ENCODE measurements around the gene NUDT1. TPM values are rescaled to one million over a fixed set of nuclear protein-coding genes. Genes with fewer than 3 reads are reported as not detected.

Gene NUDT1
- polyA plus RNA-seq, 3 donors from 2014 or later: 63.0 to 74.3 (median 67.4) TPM

DNA sequence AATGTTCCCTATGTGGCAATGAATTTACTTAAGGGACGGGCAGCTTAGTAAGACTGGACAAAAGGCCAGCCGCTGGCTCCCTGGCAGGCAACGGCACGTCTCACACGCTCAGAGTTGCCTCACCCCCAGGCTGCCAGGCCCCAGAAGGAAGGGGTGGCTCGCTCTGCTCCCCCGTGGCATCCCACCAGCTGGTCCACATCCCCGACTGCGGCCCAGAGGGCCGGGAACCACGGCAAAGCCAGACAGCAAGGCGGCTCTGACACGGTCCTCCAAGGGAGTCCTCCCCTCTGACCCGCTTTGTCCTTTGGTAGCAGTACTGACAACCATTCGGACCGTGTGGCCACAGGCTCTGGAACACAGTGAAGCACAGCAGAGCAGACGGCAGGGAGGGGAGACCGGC is 34.1 kb downstream of the NUDT1 start:
- no peak for DNase-seq
- Mint-ChIP-seq H3K4me1 (peaks cover 3 to 9% of the 10 kb centered on the region in 2 donors), H3K36me3 (peaks cover 3 to 5% (median 4%) of the 10 kb centered on the region in 3 donors), H3K27ac (no peak overlapping the region), H3K27me3 (ENCODE audit: low read depth in 3 of 3) (peaks cover 0 to 1% (median 0%) of the 10 kb centered on the region in 3 donors), H3K9me3 (no peaks in the 10 kb centered on the region), H3K4me3 (no peak overlapping the region)

DNA sequence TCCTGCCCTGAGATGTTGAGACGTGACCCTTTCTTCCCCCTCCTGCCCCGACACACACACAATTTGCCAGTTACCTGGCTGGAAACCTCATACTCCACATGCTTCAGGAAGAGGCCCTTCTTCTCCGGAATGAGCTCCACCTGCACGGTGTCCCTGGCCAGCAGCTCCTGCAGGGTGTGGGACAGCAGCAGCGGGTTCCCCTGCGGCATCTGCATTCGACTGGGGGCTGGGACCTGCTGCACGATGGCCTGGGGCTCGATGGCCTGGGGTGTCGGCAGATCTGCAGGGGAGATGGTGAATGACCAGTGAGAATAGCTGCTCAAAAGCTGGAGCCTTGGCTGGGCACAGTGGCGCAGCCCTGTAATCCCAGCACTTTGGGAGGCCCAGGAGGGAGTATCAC is 36.0 kb downstream of the NUDT1 start:
- no peaks in the 10 kb centered on the region for H3K9me3 Mint-ChIP-seq
- H3K27me3 Mint-ChIP-seq (ENCODE audit: low read depth in 3 of 3): peaks cover 0 to 1% (median 0%) of the 10 kb centered on the region in 3 donors
- no peak overlapping the region for H3K27ac Mint-ChIP-seq
- peaks cover 3 to 9% of the 10 kb centered on the region in 2 donors for H3K4me1 Mint-ChIP-seq
- no peak for DNase-seq
- peaks cover 0 to 5% (median 3%) of the 10 kb centered on the region in 3 donors for H3K36me3 Mint-ChIP-seq
- no peak overlapping the region for H3K4me3 Mint-ChIP-seq

GRCh38 chr7:2279896-2280295 is 37.9 kb downstream of the NUDT1 start:
- no peak for DNase-seq
- peak overlapping the region in 1 of 6 donors; percentile 51 for H3K27ac Mint-ChIP-seq
- H3K9me3 Mint-ChIP-seq: no peaks in the 10 kb centered on the region
- H3K36me3 Mint-ChIP-seq: peaks cover 0 to 5% (median 3%) of the 10 kb centered on the region in 3 donors
- H3K4me3 Mint-ChIP-seq: no peak overlapping the region
- H3K4me1 Mint-ChIP-seq: peaks cover 3 to 9% of the 10 kb centered on the region in 2 donors
- H3K27me3 Mint-ChIP-seq (ENCODE audit: low read depth in 3 of 3): peaks cover 0 to 1% (median 0%) of the 10 kb centered on the region in 3 donors

- DNase-seq: no peak
- peaks cover 0 to 1% (median 0%) of the 10 kb centered on the region in 3 donors for H3K27me3 Mint-ChIP-seq (ENCODE audit: low read depth in 3 of 3)
- H3K27ac Mint-ChIP-seq: no peak overlapping the region
- peaks cover 0 to 5% (median 3%) of the 10 kb centered on the region in 3 donors for H3K36me3 Mint-ChIP-seq
- H3K9me3 Mint-ChIP-seq: no peaks in the 10 kb centered on the region
- H3K4me3 Mint-ChIP-seq: no peak overlapping the region
- peaks cover 3 to 9% of the 10 kb centered on the region in 2 donors for H3K4me1 Mint-ChIP-seq
Measured at GRCh38 chr7:2280424-2280823, 38.4 kb downstream of the NUDT1 start.

DNA sequence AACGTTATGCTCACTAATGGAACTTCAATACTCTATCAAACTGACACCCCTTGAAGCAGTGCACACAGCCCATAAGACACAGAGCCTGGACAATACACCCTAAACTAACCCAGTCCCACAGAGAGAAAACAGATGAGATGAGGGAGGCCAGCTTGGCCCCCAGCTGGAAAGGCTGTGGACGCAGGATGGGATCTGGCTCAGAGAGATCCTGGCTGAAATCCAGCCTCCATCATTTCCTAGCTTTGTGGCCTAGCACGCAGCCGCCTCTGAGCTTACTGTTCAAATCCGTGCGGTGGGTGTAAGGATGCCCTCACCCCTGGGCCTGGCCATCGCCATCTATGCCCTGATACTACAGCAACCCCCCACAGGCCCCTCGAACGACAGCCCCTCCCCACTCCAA is 39.5 kb downstream of the NUDT1 start:
- peaks cover 3 to 9% of the 10 kb centered on the region in 2 donors for H3K4me1 Mint-ChIP-seq
- H3K27me3 Mint-ChIP-seq (ENCODE audit: low read depth in 3 of 3): no peaks in the 10 kb centered on the region
- peaks cover 0 to 5% (median 3%) of the 10 kb centered on the region in 3 donors for H3K36me3 Mint-ChIP-seq
- no peak for DNase-seq
- no peak overlapping the region for H3K27ac Mint-ChIP-seq
- no peaks in the 10 kb centered on the region for H3K9me3 Mint-ChIP-seq
- no peak overlapping the region for H3K4me3 Mint-ChIP-seq

DNA sequence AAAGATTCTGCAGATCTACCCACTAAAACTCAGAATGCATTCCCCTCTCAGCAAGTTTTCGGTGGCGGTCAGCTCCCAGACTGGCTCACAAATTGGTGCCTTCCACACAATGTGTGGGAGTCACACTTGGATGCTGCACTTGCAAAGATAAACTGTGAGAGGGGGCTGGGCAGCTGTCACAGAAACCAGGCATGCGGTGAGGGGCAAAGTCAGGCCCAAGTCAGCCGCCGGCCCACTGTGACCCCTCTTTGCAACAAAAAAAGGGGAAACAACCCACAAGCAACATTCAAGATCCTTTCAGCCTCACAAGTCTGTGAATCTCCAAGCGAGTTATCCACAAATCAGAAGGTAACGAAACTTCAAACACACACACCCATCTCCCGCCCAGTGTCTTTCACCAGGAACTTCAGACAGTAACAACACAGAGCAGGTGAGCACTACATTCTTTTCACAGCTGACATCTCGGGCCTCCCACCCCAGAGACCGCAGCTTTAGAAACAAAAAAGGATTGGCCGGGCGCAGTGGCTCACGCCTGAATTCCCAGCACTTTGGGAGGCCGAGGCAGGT is 40.2 kb downstream of the NUDT1 start:
- Mint-ChIP-seq H3K4me1 (peaks cover 3 to 9% of the 10 kb centered on the region in 2 donors), H3K9me3 (no peaks in the 10 kb centered on the region), H3K4me3 (no peak overlapping the region), H3K27me3 (ENCODE audit: low read depth in 3 of 3) (no peaks in the 10 kb centered on the region), H3K27ac (no peak overlapping the region), H3K36me3 (peaks cover 0 to 3% (median 0%) of the 10 kb centered on the region in 3 donors)
- DNase-seq: no peak

DNA sequence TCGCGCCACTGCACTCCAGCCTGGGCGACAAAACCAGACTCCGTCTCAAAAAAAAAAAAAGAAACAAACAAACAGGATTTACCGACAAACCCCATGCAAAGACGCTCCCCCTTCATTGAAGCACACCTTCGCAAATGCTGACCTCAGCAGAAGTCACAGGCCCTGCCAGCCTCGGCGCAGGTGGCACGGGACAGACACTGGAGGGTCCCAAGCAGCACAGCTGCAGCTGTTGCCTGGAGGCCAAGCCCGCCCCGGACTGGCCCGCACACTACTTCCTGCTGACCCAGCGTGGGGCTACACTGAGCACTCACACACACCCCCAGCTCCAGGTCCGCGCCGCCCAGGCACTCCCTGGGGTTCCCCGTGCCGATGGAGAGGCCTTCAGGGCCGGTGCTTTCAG is 41.0 kb downstream of the NUDT1 start:
- Mint-ChIP-seq H3K27ac (no peak overlapping the region), H3K4me3 (no peak overlapping the region), H3K27me3 (ENCODE audit: low read depth in 3 of 3) (no peaks in the 10 kb centered on the region), H3K36me3 (peaks cover 0 to 3% (median 0%) of the 10 kb centered on the region in 3 donors), H3K9me3 (no peaks in the 10 kb centered on the region), H3K4me1 (peaks cover 3 to 9% of the 10 kb centered on the region in 2 donors)
- DNase-seq: no peak

DNA sequence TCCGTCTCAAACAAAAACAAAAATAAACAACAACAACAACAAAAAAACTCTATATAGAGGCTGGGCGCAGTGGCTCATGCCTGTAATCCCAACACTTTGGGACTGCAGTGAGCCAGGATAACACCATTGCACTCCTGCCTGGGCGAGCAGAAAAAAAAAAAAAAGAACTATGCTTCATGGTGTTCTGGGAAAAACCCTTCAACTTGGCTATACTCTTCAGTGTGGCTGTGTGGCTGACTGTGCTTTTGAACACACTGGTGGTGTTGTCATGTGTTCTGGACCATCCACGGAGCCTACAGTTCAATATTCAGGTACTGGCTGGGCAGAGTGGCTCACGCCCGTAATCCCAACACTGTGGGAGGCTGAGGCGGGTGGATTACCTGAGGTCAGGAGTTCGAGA is 45.7 kb downstream of the NUDT1 start:
- Mint-ChIP-seq H3K4me1 (peaks cover 0 to 2% of the 10 kb centered on the region in 2 donors), H3K9me3 (no peaks in the 10 kb centered on the region), H3K27me3 (ENCODE audit: low read depth in 3 of 3) (no peaks in the 10 kb centered on the region), H3K27ac (no peak overlapping the region), H3K4me3 (no peak overlapping the region), H3K36me3 (peaks cover 0 to 5% (median 0%) of the 10 kb centered on the region in 3 donors)
- no peak for DNase-seq

GRCh38 chr7:2288503-2288902 is 46.5 kb downstream of the NUDT1 start:
- DNase-seq: no peak
- no peak overlapping the region for H3K27ac Mint-ChIP-seq
- peaks cover 0 to 2% of the 10 kb centered on the region in 2 donors for H3K4me1 Mint-ChIP-seq
- H3K36me3 Mint-ChIP-seq: peaks cover 0 to 5% (median 0%) of the 10 kb centered on the region in 3 donors
- no peak overlapping the region for H3K4me3 Mint-ChIP-seq
- no peaks in the 10 kb centered on the region for H3K27me3 Mint-ChIP-seq (ENCODE audit: low read depth in 3 of 3)
- no peaks in the 10 kb centered on the region for H3K9me3 Mint-ChIP-seq

DNA sequence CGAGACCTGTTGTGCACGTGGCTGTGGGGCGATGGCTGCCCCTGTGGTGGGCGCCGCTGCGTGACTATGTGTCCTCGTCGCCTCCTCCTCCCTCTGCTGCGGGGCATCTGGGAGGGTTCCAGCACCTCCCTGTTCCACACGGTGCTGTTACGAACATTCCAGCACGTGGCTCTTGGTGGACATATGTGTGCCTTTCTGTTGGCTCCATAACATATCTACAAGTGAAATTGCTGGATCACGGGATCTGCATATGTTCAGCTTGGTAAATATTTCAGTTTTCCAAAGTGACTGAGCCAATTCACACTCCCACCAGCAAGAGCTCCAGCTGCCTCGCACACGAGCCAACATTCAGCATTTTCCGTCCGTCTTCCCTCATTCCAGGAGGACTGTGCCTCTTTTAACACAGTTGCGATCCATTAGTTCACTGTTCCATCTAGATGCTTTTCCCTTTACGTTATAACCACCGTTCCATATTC is 47.1 kb downstream of the NUDT1 start:
- H3K9me3 Mint-ChIP-seq: no peaks in the 10 kb centered on the region
- H3K27me3 Mint-ChIP-seq (ENCODE audit: low read depth in 3 of 3): no peaks in the 10 kb centered on the region
- H3K4me3 Mint-ChIP-seq: no peak overlapping the region
- DNase-seq: no peak
- peaks cover 0 to 5% (median 0%) of the 10 kb centered on the region in 3 donors for H3K36me3 Mint-ChIP-seq
- H3K4me1 Mint-ChIP-seq: peaks cover 0 to 2% of the 10 kb centered on the region in 2 donors
- peak overlapping the region in 1 of 6 donors; percentile 61 for H3K27ac Mint-ChIP-seq

- Mint-ChIP-seq H3K36me3 (peaks cover 0 to 5% (median 0%) of the 10 kb centered on the region in 3 donors), H3K27me3 (ENCODE audit: low read depth in 3 of 3) (no peaks in the 10 kb centered on the region), H3K27ac (peak overlapping the region in 1 of 6 donors; percentile 61), H3K9me3 (no peaks in the 10 kb centered on the region), H3K4me1 (peaks cover 0 to 2% of the 10 kb centered on the region in 2 donors), H3K4me3 (no peak overlapping the region)
- no peak for DNase-seq
Measured at GRCh38 chr7:2289621-2290020, 47.6 kb downstream of the NUDT1 start.

- peaks cover 0 to 2% of the 10 kb centered on the region in 2 donors for H3K4me1 Mint-ChIP-seq
- no peak for DNase-seq
- H3K27me3 Mint-ChIP-seq (ENCODE audit: low read depth in 3 of 3): no peaks in the 10 kb centered on the region
- no peak overlapping the region for H3K4me3 Mint-ChIP-seq
- no peaks in the 10 kb centered on the region for H3K9me3 Mint-ChIP-seq
- H3K36me3 Mint-ChIP-seq: peaks cover 0 to 5% (median 0%) of the 10 kb centered on the region in 3 donors
- H3K27ac Mint-ChIP-seq: no peak overlapping the region
Measured at GRCh38 chr7:2290877-2291276, 48.9 kb downstream of the NUDT1 start.

DNA sequence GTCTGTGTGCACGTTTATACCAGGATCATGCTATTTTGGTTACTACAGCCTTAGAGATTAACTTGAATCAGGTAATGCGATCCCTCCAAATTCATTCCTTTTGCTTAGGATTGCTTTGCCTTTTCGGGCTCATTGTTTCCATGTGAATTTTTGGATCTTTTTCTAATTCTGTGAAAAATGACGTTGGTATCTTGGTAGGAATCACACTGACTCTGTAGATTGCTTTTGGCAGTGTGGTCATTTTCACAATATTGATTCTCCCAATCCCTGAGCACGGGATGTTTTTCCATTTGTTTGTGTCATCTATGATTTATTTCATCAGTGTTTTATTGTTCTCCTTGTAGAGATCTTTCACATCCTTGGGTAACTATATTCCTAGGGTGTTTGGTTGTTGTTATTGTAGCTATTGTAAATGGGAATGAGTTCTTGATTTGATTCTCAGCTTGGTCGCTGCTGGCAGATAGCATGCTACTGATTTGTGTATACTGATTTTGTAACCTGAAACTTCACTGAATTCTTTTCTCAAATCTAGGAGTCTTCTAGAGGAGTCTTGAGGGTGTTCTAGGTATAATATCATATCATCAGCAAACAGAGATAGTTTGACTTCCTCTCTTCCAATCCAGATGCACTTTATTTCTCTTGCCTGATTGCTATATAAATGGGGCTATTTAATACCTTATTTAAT is 54.1 kb downstream of the NUDT1 start:
- peaks cover 18 to 24% of the 10 kb centered on the region in 2 donors for H3K4me1 Mint-ChIP-seq
- H3K27ac Mint-ChIP-seq: no peak overlapping the region
- DNase-seq: no peak
- no peaks in the 10 kb centered on the region for H3K36me3 Mint-ChIP-seq
- no peaks in the 10 kb centered on the region for H3K9me3 Mint-ChIP-seq
- no peak overlapping the region for H3K4me3 Mint-ChIP-seq
- peaks cover 0 to 8% (median 0%) of the 10 kb centered on the region in 3 donors for H3K27me3 Mint-ChIP-seq (ENCODE audit: low read depth in 3 of 3)

GRCh38 chr7:2296832-2297231 is 54.8 kb downstream of the NUDT1 start:
- Mint-ChIP-seq H3K36me3 (no peaks in the 10 kb centered on the region), H3K27me3 (ENCODE audit: low read depth in 3 of 3) (peaks cover 0 to 10% (median 0%) of the 10 kb centered on the region in 3 donors), H3K4me1 (peaks cover 18 to 24% of the 10 kb centered on the region in 2 donors), H3K4me3 (no peak overlapping the region), H3K27ac (peak overlapping the region in 1 of 6 donors; percentile 19), H3K9me3 (no peaks in the 10 kb centered on the region)
- no peak for DNase-seq
